Aorta (tissue), 5 donors: ENCODE data around the gene CXCL5. TPM values are rescaled to one million over a fixed set of nuclear protein-coding genes. Genes with fewer than 3 reads are reported as not detected.
"Not testable (repeated sequence)": the region's sequence is repeated elsewhere in the genome, so short reads cannot be mapped to it uniquely, and the experiment has no call there.

Experiments
- ATAC-seq: fragments of 200-7000 bp; cut with Tn5 transposase; one replicate; pipeline ENCODE4 v1.9.1; 2022; ENCODE audit warnings: moderate library complexity; ENCODE audit not compliant: low FRiP score
- DNase-seq, 2 donors: peaks; one replicate each; pipeline ENCODE4 v3.0.0-alpha.2; 2020
- H3K27ac ChIP-seq, 2 donors: one replicate each; pipeline ENCODE4 v1.5.1; 2013; ENCODE audit warnings: low read length in 2 of 2, mild to moderate bottlenecking in 2 of 2, moderate library complexity in 2 of 2, control low read depth in 1 of 2, inconsistent platforms in 1 of 2, low read depth in 1 of 2
- H3K27me3 ChIP-seq, 2 donors: one replicate each; pipeline ENCODE4 v1.6.1; 2013; ENCODE audit warnings: control low read depth in 1 of 2, low read length in 1 of 2, mild to moderate bottlenecking in 1 of 2, moderate library complexity in 1 of 2; ENCODE audit not compliant: insufficient read depth in 2 of 2, control insufficient read depth in 1 of 2
- H3K36me3 ChIP-seq, 2 donors: one replicate each; pipeline ENCODE4 v1.6.1; 2013; ENCODE audit warnings: control low read depth in 1 of 2, low read length in 1 of 2, mild to moderate bottlenecking in 1 of 2; ENCODE audit not compliant: insufficient read depth in 2 of 2, control insufficient read depth in 1 of 2
- H3K4me1 ChIP-seq, 2 donors: one replicate each; pipeline ENCODE4 v1.6.1; 2013; ENCODE audit warnings: low read length in 2 of 2, control low read depth in 1 of 2, mild to moderate bottlenecking in 1 of 2, moderate library complexity in 1 of 2; ENCODE audit not compliant: insufficient read depth in 2 of 2, control insufficient read depth in 1 of 2
- H3K4me3 ChIP-seq, 2 donors: one replicate each; pipeline ENCODE4 v1.5.1; 2013; ENCODE audit warnings: low read length in 2 of 2, control low read depth in 1 of 2, mild to moderate bottlenecking in 1 of 2
- H3K9me3 ChIP-seq: one replicate; pipeline ENCODE4 v1.6.1; 2013; ENCODE audit warnings: mild to moderate bottlenecking, low read length; ENCODE audit not compliant: control insufficient read depth
- WGBS, 2 donors: extraction: QIAGEN DNeasy Blood & Tissue Kit; methylation state at CpG; one replicate each; pipeline ENCODE4 v1.1.7; 2013; 5-methylcytosine and 5-hydroxymethylcytosine counted together
- intact Hi-C, 2 donors: fragments of 100-400 bp; cut with DNase I; formaldehyde crosslinking; loops; one replicate each; pipeline versions ENCODE4 v1.14.2 to v1.15.0; 2022
- polyA plus RNA-seq, 2 donors: library from polyadenylated mRNA; stranded (reverse); fragments of 200-250 nt; gene quantifications; one replicate each; pipeline ENCODE4 v1.2.3, GENCODE V29; 2013
- total RNA-seq, 2 donors: library from RNA; stranded (reverse); fragmentation: NEBNext Ultra II Directional; extraction: Animal tissue kit (Norgen Biotek cat#: 25700); gene quantifications; one replicate each; pipeline ENCODE4 v1.2.1, GENCODE V29; 2021
- donor health status: healthy with polysubstance abuse.
- donor health status: Bipolar disorder and iron deficiency.
- donor health status: DM: no; HTN: no; CAD: no.
- donor health status: DM: no; HTN: no; CAD: no.
- donor health status: DM: yes; HTN: yes; CAD: no.

Gene CXCL5
- total and polyA plus RNA-seq, 4 donors = 0.05 to 0.57 TPM; not detected in 2

GRCh38 chr4:73970945-73971344 is 27.5 kb downstream of the CXCL5 start:
- intact Hi-C loops = no loop called here
- Histone ChIP-seq H3K27me3 (no peaks in the 10 kb centered on the region), H3K27ac (no peak overlapping the region), H3K36me3 (no peaks in the 10 kb centered on the region), H3K4me3 (no peak overlapping the region), H3K4me1 (no peaks in the 10 kb centered on the region), H3K9me3 (no peaks in the 10 kb centered on the region)
- ATAC-seq (no peak), DNase-seq (no peak)

- H3K4me1 ChIP-seq = no peaks in the 10 kb centered on the region
- H3K9me3 ChIP-seq = no peaks in the 10 kb centered on the region
- no peaks in the 10 kb centered on the region for H3K27me3 ChIP-seq
- DNase-seq (no peak), ATAC-seq (no peak)
- no peak overlapping the region for H3K4me3 ChIP-seq
- intact Hi-C loops = no loop called here
- WGBS, 2 donors = 77 to 87% methylated on average over 1 of the region's 1 CpG
- no peak overlapping the region for H3K27ac ChIP-seq
- no peaks in the 10 kb centered on the region for H3K36me3 ChIP-seq
These were observed 28.5 kb downstream of the CXCL5 start for GRCh38 chr4:73970011-73970410.

- no peak overlapping the region for H3K4me3 ChIP-seq
- no peaks in the 10 kb centered on the region for H3K9me3 ChIP-seq
- H3K36me3 ChIP-seq = no peaks in the 10 kb centered on the region
- ATAC-seq (no peak), DNase-seq (no peak)
- no peak overlapping the region for H3K27ac ChIP-seq
- H3K27me3 ChIP-seq = no peaks in the 10 kb centered on the region
- no peaks in the 10 kb centered on the region for H3K4me1 ChIP-seq
- intact Hi-C loops = no loop called here
These were observed 30.6 kb downstream of the CXCL5 start for GRCh38 chr4:73967866-73968265.

GRCh38 chr4:73964862-73965611 is 33.4 kb downstream of the CXCL5 start:
- Histone ChIP-seq H3K36me3 (no peaks in the 10 kb centered on the region), H3K27ac (no peak overlapping the region), H3K9me3 (peaks cover 5% of the 10 kb centered on the region), H3K4me3 (no peak overlapping the region), H3K4me1 (no peaks in the 10 kb centered on the region), H3K27me3 (no peaks in the 10 kb centered on the region)
- DNase-seq (no peak), ATAC-seq (no peak)
- WGBS, 2 donors = 40 to 49% methylated on average over 7 of the region's 7 CpGs
- intact Hi-C loops = no loop called here

GRCh38 chr4:73962724-73963123 is 35.8 kb downstream of the CXCL5 start:
- no peak for ATAC-seq
- intact Hi-C loops = no loop called here

GRCh38 chr4:73959041-73959440 is 39.4 kb downstream of the CXCL5 start:
- H3K4me1 ChIP-seq, H3K4me3 ChIP-seq, DNase-seq, H3K36me3 ChIP-seq, intact Hi-C loops, H3K27me3 ChIP-seq, H3K27ac ChIP-seq, ATAC-seq, H3K9me3 ChIP-seq: not testable (repeated sequence)
- 93 to 94% methylated on average over 1 of the region's 1 CpG for WGBS, 2 donors

More at GRCh38 chr4:73962724-73963123, 35.8 kb downstream of the CXCL5 start:
- H3K4me1 ChIP-seq = no peaks in the 10 kb centered on the region
- no peaks in the 10 kb centered on the region for H3K27me3 ChIP-seq
- H3K36me3 ChIP-seq = no peaks in the 10 kb centered on the region
- DNase-seq = no peak
- H3K27ac ChIP-seq = no peak overlapping the region
- peaks cover 5% of the 10 kb centered on the region for H3K9me3 ChIP-seq
- no peak overlapping the region for H3K4me3 ChIP-seq
- WGBS, 2 donors = 69 to 70% methylated on average over 2 of the region's 2 CpGs

GRCh38 chr4:73952352-73952751 is 46.1 kb downstream of the CXCL5 start:
- intact Hi-C loops = no loop called here
- Histone ChIP-seq H3K36me3 (no peaks in the 10 kb centered on the region), H3K27me3 (peaks cover 2 to 3% of the 10 kb centered on the region in 2 donors), H3K9me3 (no peaks in the 10 kb centered on the region), H3K4me1 (no peaks in the 10 kb centered on the region), H3K4me3 (no peak overlapping the region), H3K27ac (no peak overlapping the region)
- no peak for ATAC-seq
- 88 to 93% methylated on average over 3 of the region's 3 CpGs for WGBS, 2 donors
- DNase-seq = no peak

GRCh38 chr4:73950376-73950920 is 48.0 kb downstream of the CXCL5 start:
- DNase-seq, intact Hi-C loops, H3K4me1 ChIP-seq, H3K27ac ChIP-seq, H3K36me3 ChIP-seq, ATAC-seq, H3K4me3 ChIP-seq, H3K9me3 ChIP-seq, H3K27me3 ChIP-seq: not testable (repeated sequence)
- 77% methylated on average over 8 of the region's 8 CpGs for WGBS, 2 donors

- no peak overlapping the region for H3K27ac ChIP-seq
- intact Hi-C loops = no loop called here
- H3K27me3 ChIP-seq = peaks cover 2 to 3% of the 10 kb centered on the region in 2 donors
- no peak for ATAC-seq
- H3K4me3 ChIP-seq = no peak overlapping the region
- H3K9me3 ChIP-seq = no peaks in the 10 kb centered on the region
- no peaks in the 10 kb centered on the region for H3K36me3 ChIP-seq
- H3K4me1 ChIP-seq = no peaks in the 10 kb centered on the region
- WGBS, 2 donors = 51 to 53% methylated on average over 7 of the region's 7 CpGs
- no peak for DNase-seq
These were observed 49.3 kb downstream of the CXCL5 start for GRCh38 chr4:73948990-73949706.
